Activated CD4-positive, alpha-beta T cell treated with anti-CD3 and anti-CD28 coated beads, Interleukin-10, Interleukin-2, amounts not matched to agents 100 ng/mL and 50 ng/mL, durations not matched to agents 16 hours and 8 hours (primary cell): ENCODE data around the gene TNIK.

ENCODE experiments used
- DNase-seq: peaks from one replicate; pipeline ENCODE4 v3.0.0-alpha.2; 2020

Gene TNIK

GRCh38 chr3:171181907-171182690, 278.1 kb downstream of the TNIK start:
- no peak for DNase-seq

- DNase-seq, result peak; percentile 38
Observed at GRCh38 chr3:171178714-171179113, 281.5 kb downstream of the TNIK start.

GRCh38 chr3:171177553-171177952, 282.7 kb downstream of the TNIK start:
- DNase-seq, result no peak

- no peak for DNase-seq
Observed at GRCh38 chr3:171177056-171177455, 283.1 kb downstream of the TNIK start.

GRCh38 chr3:171176244-171176933, 283.8 kb downstream of the TNIK start:
- DNase-seq, result no peak

GRCh38 chr3:171175741-171176234, 284.4 kb downstream of the TNIK start:
- DNase-seq, result no peak

GRCh38 chr3:171173736-171174135, 286.5 kb downstream of the TNIK start:
- DNase-seq, result no peak

- DNase-seq, result peak; percentile 17
Observed at GRCh38 chr3:171172070-171172469, 288.1 kb downstream of the TNIK start.

- no peak for DNase-seq
Observed at GRCh38 chr3:171169866-171170265, 290.3 kb downstream of the TNIK start.

GRCh38 chr3:171169443-171169842, 290.8 kb downstream of the TNIK start:
- DNase-seq, result no peak

- DNase-seq, result no peak
Observed at GRCh38 chr3:171168551-171168950, 291.7 kb downstream of the TNIK start.

GRCh38 chr3:171168086-171168485, 292.1 kb downstream of the TNIK start:
- DNase-seq, result no peak

GRCh38 chr3:171165983-171166382, 294.2 kb downstream of the TNIK start:
- peak; percentile 64 for DNase-seq

GRCh38 chr3:171165499-171165921, 294.7 kb downstream of the TNIK start:
- peak; percentile 4 for DNase-seq

GRCh38 chr3:171164067-171164465, 296.1 kb downstream of the TNIK start:
- DNase-seq, result no peak

GRCh38 chr3:171163101-171164066, 296.8 kb downstream of the TNIK start:
- peak; percentile 50 for DNase-seq

GRCh38 chr3:171160325-171160724, 299.9 kb downstream of the TNIK start:
- no peak for DNase-seq

GRCh38 chr3:171159822-171160157, 300.4 kb downstream of the TNIK start:
- DNase-seq, result no peak

- DNase-seq, result no peak
Observed at GRCh38 chr3:171159024-171159821, 301.0 kb downstream of the TNIK start.

- DNase-seq, result no peak
Observed at GRCh38 chr3:171157980-171158379, 302.2 kb downstream of the TNIK start.

- DNase-seq, result no peak
Observed at GRCh38 chr3:171157286-171157685, 302.9 kb downstream of the TNIK start.

GRCh38 chr3:171156401-171157010, 303.7 kb downstream of the TNIK start:
- no peak for DNase-seq
